OCI-M1 (cell line): ENCODE measurements around the gene GNG4.
A peak's percentile ranks its signal among the peaks of the same experiment; 100 is the strongest.
"Not testable (repeated sequence)": the region's sequence is repeated elsewhere in the genome, so short reads cannot be mapped to it uniquely, and the experiment has no call there.

Experiments
- DNase-seq: peaks from one replicate; lab custom pipeline; 2025; lab: John Stamatoyannopoulos, UW

Gene GNG4

GRCh38 chr1:235625831-235626230 lies 23.8 kb downstream of the GNG4 start:
- DNase-seq: no peak

- DNase-seq: no peak
Measured at GRCh38 chr1:235625340-235625739, 24.2 kb downstream of the GNG4 start.

GRCh38 chr1:235624721-235625333 lies 24.8 kb downstream of the GNG4 start:
- no peak for DNase-seq

GRCh38 chr1:235622936-235623779 lies 26.4 kb downstream of the GNG4 start:
- no peak for DNase-seq

GRCh38 chr1:235619149-235619548 lies 30.4 kb downstream of the GNG4 start:
- DNase-seq: not testable (repeated sequence)

GRCh38 chr1:235617808-235618207 lies 31.8 kb downstream of the GNG4 start:
- no peak for DNase-seq

- no peak for DNase-seq
Measured at GRCh38 chr1:235617140-235617539, 32.4 kb downstream of the GNG4 start.

- no peak for DNase-seq
Measured at GRCh38 chr1:235614442-235614954, 35.1 kb downstream of the GNG4 start.

- DNase-seq: no peak
Measured at GRCh38 chr1:235613602-235614001, 36.0 kb downstream of the GNG4 start.

GRCh38 chr1:235612761-235613160 lies 36.8 kb downstream of the GNG4 start:
- DNase-seq: no peak

GRCh38 chr1:235610157-235610556 lies 39.4 kb downstream of the GNG4 start:
- DNase-seq: no peak

GRCh38 chr1:235608278-235608677 lies 41.3 kb downstream of the GNG4 start:
- DNase-seq: no peak

- no peak for DNase-seq
Measured at GRCh38 chr1:235607284-235607683, 42.3 kb downstream of the GNG4 start.

GRCh38 chr1:235601104-235601503 lies 48.5 kb downstream of the GNG4 start:
- DNase-seq: peak; percentile 42

- no peak for DNase-seq
Measured at GRCh38 chr1:235599536-235599935, 50.0 kb downstream of the GNG4 start.

- peak; percentile 40 for DNase-seq
Measured at GRCh38 chr1:235597867-235598553, 51.6 kb downstream of the GNG4 start.

- DNase-seq: no peak
Measured at GRCh38 chr1:235595079-235595478, 54.5 kb downstream of the GNG4 start.

- not testable (repeated sequence) for DNase-seq
Measured at GRCh38 chr1:235594281-235594895, 55.2 kb downstream of the GNG4 start.

- DNase-seq: peak; percentile 17
Measured at GRCh38 chr1:235588916-235589515, 60.6 kb downstream of the GNG4 start.

- DNase-seq: no peak
Measured at GRCh38 chr1:235588156-235588555, 61.4 kb downstream of the GNG4 start.

- no peak for DNase-seq
Measured at GRCh38 chr1:235586992-235587391, 62.6 kb downstream of the GNG4 start.

GRCh38 chr1:235586413-235586812 lies 63.2 kb downstream of the GNG4 start:
- no peak for DNase-seq
